CD14-positive monocyte (primary cell): ENCODE results near the gene CMSS1. TPM values are rescaled to one million over a fixed set of nuclear protein-coding genes. Genes with fewer than 3 reads are reported as not detected.

ENCODE experiments used
- DNase-seq, 3 donors: peaks; one replicate each; pipeline ENCODE4 v3.0.0-alpha.2; 2011 to 2022
- H2AFZ ChIP-seq: 2 replicates; pipeline ENCODE4 v1.6.0; 2012; ENCODE audit warnings: mild to moderate bottlenecking, low read depth, low read length, inconsistent platforms; ENCODE audit not compliant: insufficient read depth, poor library complexity, severe bottlenecking
- H3K27ac ChIP-seq, 2 donors: 1 replicate in 1 of 2; 2 replicates in 1 of 2; pipeline ENCODE4 v1.5.1; 2012 to 2013; ENCODE audit warnings: low read length in 2 of 2, control low read depth in 1 of 2, inconsistent platforms in 1 of 2, low read depth in 1 of 2, mild to moderate bottlenecking in 1 of 2
- H3K27me3 ChIP-seq, 2 donors: one replicate each; pipeline versions ENCODE4 v1.6.0 to v1.6.1; 2011 to 2013; ENCODE audit warnings: low read length in 2 of 2; ENCODE audit not compliant: control insufficient read depth in 2 of 2, insufficient read depth in 2 of 2
- H3K36me3 ChIP-seq, 2 donors: replicated peaks in 1 of 2; 1 replicate in 1 of 2; 2 replicates in 1 of 2; pipeline versions ENCODE4 v1.5.1 to v1.6.1; 2012 to 2013; ENCODE audit warnings: low read length in 2 of 2, control low read depth in 1 of 2, inconsistent platforms in 1 of 2, mild to moderate bottlenecking in 1 of 2; ENCODE audit not compliant: insufficient read depth in 2 of 2, control insufficient read depth in 1 of 2
- H3K4me1 ChIP-seq, 2 donors: 1 replicate in 1 of 2; 2 replicates in 1 of 2; pipeline versions ENCODE4 v1.5.1 to v1.6.1; 2012 to 2013; ENCODE audit warnings: low read length in 2 of 2, control low read depth in 1 of 2, inconsistent platforms in 1 of 2, mild to moderate bottlenecking in 1 of 2, moderate library complexity in 1 of 2; ENCODE audit not compliant: insufficient read depth in 2 of 2, control insufficient read depth in 1 of 2
- H3K4me2 ChIP-seq: replicated peaks from 2 replicates; pipeline ENCODE3; 2012; ENCODE audit warnings: low read length, moderate library complexity, mild to moderate bottlenecking; ENCODE audit not compliant: poor library complexity, severe bottlenecking; ENCODE audit errors: extremely low read depth
- H3K4me3 ChIP-seq, 3 experiments: fragments of 200-600 bp in 1 of 3; sonication (generic) in 1 of 3; replicated peaks in 1 of 3; 1 replicate in 2 of 3; 2 replicates in 1 of 3; pipeline ENCODE4 v1.5.1; 2011 to 2013; ENCODE audit warnings: low read length in 3 of 3, mild to moderate bottlenecking in 3 of 3, control low read depth in 2 of 3, low read depth in 2 of 3, inconsistent platforms in 1 of 3, moderate library complexity in 1 of 3
- H3K79me2 ChIP-seq: 2 replicates; pipeline ENCODE4 v1.6.0; 2012; ENCODE audit warnings: mild to moderate bottlenecking, control low read depth, inconsistent platforms, low read length, moderate library complexity; ENCODE audit not compliant: insufficient read depth
- H3K9ac ChIP-seq: 2 replicates; pipeline ENCODE4 v1.6.0; 2017; ENCODE audit warnings: low read length, mild to moderate bottlenecking; ENCODE audit not compliant: insufficient read depth, poor library complexity, severe bottlenecking
- H3K9me3 ChIP-seq, 2 donors: replicated peaks in 1 of 2; 1 replicate in 1 of 2; 2 replicates in 1 of 2; pipeline versions ENCODE4 v1.5.1 to v1.6.1; 2012 to 2013; ENCODE audit warnings: low read length in 2 of 2, control low read depth in 1 of 2; ENCODE audit not compliant: control insufficient read depth in 1 of 2, insufficient read depth in 1 of 2
- H4K20me1 ChIP-seq: 2 replicates; pipeline ENCODE4 v1.6.0; 2012; ENCODE audit warnings: mild to moderate bottlenecking, low read length, control low read depth, moderate library complexity; ENCODE audit not compliant: insufficient read depth
- H3K27ac Mint-ChIP-seq, 7 donors: one replicate each; pipeline ENCODE4 v1.8.0; 2020; ENCODE audit warnings: mild to moderate bottlenecking in 7 of 7, mixed read lengths in 7 of 7, moderate library complexity in 6 of 7, inconsistent platforms in 2 of 7
- H3K27me3 Mint-ChIP-seq, 3 donors: one replicate each; pipeline ENCODE4 v1.8.0; 2021 to 2022; ENCODE audit warnings: low read depth in 3 of 3, mild to moderate bottlenecking in 3 of 3, mixed read lengths in 3 of 3, moderate library complexity in 3 of 3, inconsistent platforms in 1 of 3
- H3K36me3 Mint-ChIP-seq, 2 donors: one replicate each; pipeline ENCODE4 v1.8.0; 2020; ENCODE audit warnings: mixed read lengths in 2 of 2, inconsistent platforms in 1 of 2, mild to moderate bottlenecking in 1 of 2
- H3K4me1 Mint-ChIP-seq: one replicate; pipeline ENCODE4 v1.8.0; 2020; ENCODE audit warnings: mild to moderate bottlenecking, mixed read lengths
- H3K4me3 Mint-ChIP-seq, 2 donors: one replicate each; pipeline ENCODE4 v1.8.0; 2020; ENCODE audit warnings: mild to moderate bottlenecking in 2 of 2, mixed read lengths in 2 of 2, moderate library complexity in 1 of 2
- H3K9me3 Mint-ChIP-seq, 7 donors: one replicate each; pipeline ENCODE4 v1.8.0; 2020 to 2022; ENCODE audit warnings: mixed read lengths in 7 of 7, mild to moderate bottlenecking in 6 of 7, moderate library complexity in 6 of 7, inconsistent platforms in 2 of 7
- WGBS: methylation state at CpG from one replicate; pipeline ENCODE4 v1.1.5; 2013; ENCODE audit warnings: missing lambda C conversion rate; ENCODE audit not compliant: insufficient coverage; 5-methylcytosine and 5-hydroxymethylcytosine counted together
- intact Hi-C, 2 donors: fragments of 100-400 bp; cut with micrococcal nuclease; formaldehyde crosslinking; loops; one replicate each; pipeline versions ENCODE4 v1.15.0 to v1.15.1; 2023
- polyA plus RNA-seq, 3 donors: library from polyadenylated mRNA; depleted of rRNA in 1 of 3; unstranded in 2 of 3; stranded (reverse) in 1 of 3; fragments of 300-500 nt in 2 of 3; fragments of >200 nt in 1 of 3; fragmentation: Illumina TruSeq in 2 of 3; gene quantifications; 1 replicate in 2 of 3; 2 replicates in 1 of 3; pipeline ENCODE4 v1.2.3, GENCODE V29; 2012 to 2021
- TF ChIP-seq, protein P1 (sequence below): fragments of 200-600 bp; IDR thresholded peaks from one replicate; pipeline ENCODE4 v1.8.0; 2022; ENCODE audit warnings: antibody characterized with exemption, mild to moderate bottlenecking

CMSS1 gene
- polyA plus RNA-seq, 3 donors, result 1.1 to 3.6 (median 2.2) TPM

DNA sequence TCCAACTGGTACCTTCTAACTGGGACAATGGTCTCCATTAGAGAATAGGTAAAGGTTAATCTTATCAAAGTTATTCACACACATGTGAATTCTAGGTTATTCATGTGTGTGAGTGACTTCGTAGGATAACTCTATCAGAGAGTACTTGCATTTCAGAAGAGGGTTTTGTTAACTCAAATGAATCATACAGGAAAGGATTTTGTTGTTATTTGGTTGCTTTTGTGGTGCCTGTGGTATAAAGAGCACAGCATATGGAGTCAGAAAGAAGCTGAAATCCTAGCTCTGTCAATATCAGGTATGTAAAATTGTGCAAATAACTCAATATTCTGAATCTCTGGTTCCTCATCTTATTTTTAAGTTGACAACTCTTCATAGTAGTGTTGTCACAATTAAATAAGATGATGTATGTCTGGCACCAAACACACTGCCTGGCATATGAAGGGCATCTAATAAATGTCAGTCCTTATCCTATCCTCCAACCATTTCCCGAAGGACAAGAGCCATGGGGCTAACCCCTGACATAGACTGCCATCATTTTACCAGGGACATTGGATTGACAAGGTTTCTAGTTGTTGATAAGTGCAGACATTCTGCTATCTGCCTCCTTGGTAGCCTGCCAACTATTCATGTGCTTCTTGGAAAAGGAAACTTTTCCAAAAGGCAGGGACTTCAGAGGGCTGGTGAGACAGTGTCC lies 48.7 kb upstream of the CMSS1 start:
- H3K4me3 ChIP-seq, result no peak overlapping the region
- no peaks in the 10 kb centered on the region for H3K36me3 ChIP-seq
- H3K4me3 Mint-ChIP-seq, result no peak overlapping the region
- H3K9ac ChIP-seq, result no peak overlapping the region
- H3K27me3 ChIP-seq, result no peaks in the 10 kb centered on the region
- H3K4me2 ChIP-seq, result no peak overlapping the region
- H4K20me1 ChIP-seq, result no peaks in the 10 kb centered on the region
- no peaks in the 10 kb centered on the region for H3K4me1 Mint-ChIP-seq
- no peaks in the 10 kb centered on the region for H3K36me3 Mint-ChIP-seq
- no peaks in the 10 kb centered on the region for H3K79me2 ChIP-seq
- TF ChIP-seq, protein P1, sequence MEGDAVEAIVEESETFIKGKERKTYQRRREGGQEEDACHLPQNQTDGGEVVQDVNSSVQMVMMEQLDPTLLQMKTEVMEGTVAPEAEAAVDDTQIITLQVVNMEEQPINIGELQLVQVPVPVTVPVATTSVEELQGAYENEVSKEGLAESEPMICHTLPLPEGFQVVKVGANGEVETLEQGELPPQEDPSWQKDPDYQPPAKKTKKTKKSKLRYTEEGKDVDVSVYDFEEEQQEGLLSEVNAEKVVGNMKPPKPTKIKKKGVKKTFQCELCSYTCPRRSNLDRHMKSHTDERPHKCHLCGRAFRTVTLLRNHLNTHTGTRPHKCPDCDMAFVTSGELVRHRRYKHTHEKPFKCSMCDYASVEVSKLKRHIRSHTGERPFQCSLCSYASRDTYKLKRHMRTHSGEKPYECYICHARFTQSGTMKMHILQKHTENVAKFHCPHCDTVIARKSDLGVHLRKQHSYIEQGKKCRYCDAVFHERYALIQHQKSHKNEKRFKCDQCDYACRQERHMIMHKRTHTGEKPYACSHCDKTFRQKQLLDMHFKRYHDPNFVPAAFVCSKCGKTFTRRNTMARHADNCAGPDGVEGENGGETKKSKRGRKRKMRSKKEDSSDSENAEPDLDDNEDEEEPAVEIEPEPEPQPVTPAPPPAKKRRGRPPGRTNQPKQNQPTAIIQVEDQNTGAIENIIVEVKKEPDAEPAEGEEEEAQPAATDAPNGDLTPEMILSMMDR, result no peak
- peaks cover 0 to 2% (median 0%) of the 10 kb centered on the region in 3 donors for H3K27me3 Mint-ChIP-seq
- intact Hi-C loops, result no loop called here
- DNase-seq, result no peak
- no peaks in the 10 kb centered on the region for H3K9me3 ChIP-seq
- peaks cover 0 to 5% (median 0%) of the 10 kb centered on the region in 7 donors for H3K9me3 Mint-ChIP-seq
- no peaks in the 10 kb centered on the region for H3K4me1 ChIP-seq
- H2AFZ ChIP-seq, result no peak overlapping the region
- WGBS, result 100% methylated on average over 1 of the region's 2 CpGs
- no peak overlapping the region for H3K27ac ChIP-seq
- no peak overlapping the region for H3K27ac Mint-ChIP-seq

DNA sequence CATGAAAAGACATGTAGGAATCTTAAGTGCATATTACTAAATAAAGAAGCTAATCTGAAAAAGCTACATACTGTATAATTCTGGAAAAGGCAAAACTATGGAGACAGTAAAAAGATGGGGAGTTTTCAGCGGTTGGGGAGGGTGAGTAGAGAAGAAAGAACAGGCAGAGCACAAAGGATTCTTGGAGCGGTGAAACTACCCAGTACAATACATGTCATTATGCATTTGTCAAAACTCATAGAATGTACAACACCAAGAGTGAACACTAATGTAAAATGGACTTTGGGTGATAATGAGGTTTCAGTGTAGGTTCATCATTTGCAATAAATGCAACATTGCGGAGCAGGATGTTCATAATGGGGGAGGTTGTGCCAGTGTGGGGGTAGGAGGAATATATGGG lies 45.5 kb upstream of the CMSS1 start:
- H3K4me1 Mint-ChIP-seq, result no peaks in the 10 kb centered on the region
- H3K4me3 ChIP-seq, result no peak overlapping the region
- H3K4me1 ChIP-seq, result no peaks in the 10 kb centered on the region
- H3K36me3 ChIP-seq, result no peaks in the 10 kb centered on the region
- H3K27me3 ChIP-seq, result no peaks in the 10 kb centered on the region
- H4K20me1 ChIP-seq, result no peaks in the 10 kb centered on the region
- no peak overlapping the region for H3K4me2 ChIP-seq
- H3K79me2 ChIP-seq, result no peaks in the 10 kb centered on the region
- no peak for DNase-seq
- intact Hi-C loops, result no loop called here
- no peak overlapping the region for H3K9ac ChIP-seq
- peaks cover 0 to 5% (median 0%) of the 10 kb centered on the region in 7 donors for H3K9me3 Mint-ChIP-seq
- no peaks in the 10 kb centered on the region for H3K9me3 ChIP-seq
- TF ChIP-seq, protein P1, result no peak
- no peak overlapping the region for H3K4me3 Mint-ChIP-seq
- no peak overlapping the region for H3K27ac ChIP-seq
- H3K27me3 Mint-ChIP-seq, result peaks cover 0 to 2% (median 0%) of the 10 kb centered on the region in 3 donors
- H2AFZ ChIP-seq, result no peak overlapping the region
- no peaks in the 10 kb centered on the region for H3K36me3 Mint-ChIP-seq
- no CpG with 5 or more reads among the region's 3 CpGs for WGBS
- H3K27ac Mint-ChIP-seq, result no peak overlapping the region
